PFSK-1 (cell line): Measurements from ENCODE around the gene GPAM.

Experiments
- FOXP2 ChIP-seq: optimal IDR thresholded peaks from 2 replicates; pipeline ENCODE3; 2011; ENCODE audit warnings: borderline replicate concordance, control low read depth, inconsistent platforms; ENCODE audit not compliant: insufficient read depth; ENCODE audit errors: extremely low read length, extremely low read depth
- POLR2AphosphoS5 ChIP-seq: IDR thresholded peaks from 2 replicates; pipeline ENCODE4 v1.6.1; 2012; ENCODE audit warnings: low read depth, mild to moderate bottlenecking, control low read depth, low read length, moderate library complexity
- REST ChIP-seq, 2 experiments: IDR thresholded peaks; 2 replicates each; pipeline versions ENCODE4 v1.6.1 to v1.8.0; 2011 to 2012; ENCODE audit warnings: low read depth in 2 of 2, low read length in 2 of 2, control low read depth in 1 of 2, inconsistent platforms in 1 of 2, mild to moderate bottlenecking in 1 of 2, moderate library complexity in 1 of 2; ENCODE audit not compliant: insufficient read depth in 1 of 2
- SIN3A ChIP-seq: IDR thresholded peaks from 2 replicates; pipeline ENCODE4 v1.6.1; 2012; ENCODE audit warnings: mild to moderate bottlenecking, low read length, moderate library complexity, borderline replicate concordance; ENCODE audit not compliant: insufficient read depth
- TAF1 ChIP-seq: IDR thresholded peaks from 2 replicates; pipeline ENCODE4 v1.6.1; 2012; ENCODE audit warnings: low read length, control low read depth, borderline replicate concordance; ENCODE audit not compliant: insufficient read depth

GRCh38 chr10:112225771-112226438 lies 42.3 kb upstream of the GPAM start:
- no peak for TF ChIP-seq POLR2AphosphoS5
- no peak for TF ChIP-seq SIN3A
- no peak for TF ChIP-seq REST (IDR thresholded peaks at IDR 0.05; ENCODE audit: insufficient read depth in 1 of 2, low read depth in 2 of 2, low read length in 2 of 2)
- no peak for TF ChIP-seq FOXP2
- TF ChIP-seq TAF1: no peak
